Calu3 (cell line): ENCODE results near the gene SORBS2. TPM values are rescaled to one million over a fixed set of nuclear protein-coding genes. Genes with fewer than 3 reads are reported as not detected.
A peak's percentile ranks its signal among the peaks of the same experiment; 100 is the strongest.
"Not testable (repeated sequence)": the region's sequence is repeated elsewhere in the genome, so short reads cannot be mapped to it uniquely, and the experiment has no call there.

Experiments used
- BruUV-seq: library from RNA; stranded (reverse); fragments of 400-500 nt; replicated peaks from 2 replicates; lab custom pipeline; 2021; lab: Mats Ljungman, UMichigan
- CTCF ChIA-PET: fragments of 300-600 bp; sonication (Branson Sonifier 250); formaldehyde crosslinking; loops from one replicate; lab custom pipeline; 2022; ENCODE audit warnings: antibody characterized with exemption; lab: Charles Lee
- DNase-seq: peaks from one replicate; pipeline ENCODE4 v3.0.0; 2022
- H3K27ac Mint-ChIP-seq: one replicate; pipeline ENCODE4 v1.8.0; 2022; ENCODE audit warnings: mixed read lengths; ENCODE audit not compliant: unreplicated experiment
- H3K27me3 Mint-ChIP-seq: one replicate; pipeline ENCODE4 v1.8.0; 2022; ENCODE audit warnings: mixed read lengths; ENCODE audit not compliant: unreplicated experiment
- H3K36me3 Mint-ChIP-seq: one replicate; pipeline ENCODE4 v1.8.0; 2022; ENCODE audit warnings: mild to moderate bottlenecking, moderate library complexity, mixed read lengths; ENCODE audit not compliant: insufficient read depth, unreplicated experiment
- H3K4me1 Mint-ChIP-seq: one replicate; pipeline ENCODE4 v1.8.0; 2022; ENCODE audit warnings: mild to moderate bottlenecking, low read depth, mixed read lengths; ENCODE audit not compliant: unreplicated experiment
- H3K4me3 Mint-ChIP-seq: one replicate; pipeline ENCODE4 v1.8.0; 2022; ENCODE audit warnings: mild to moderate bottlenecking, low read depth, moderate library complexity, mixed read lengths; ENCODE audit not compliant: unreplicated experiment
- H3K9me3 Mint-ChIP-seq: one replicate; pipeline ENCODE4 v1.8.0; 2022; ENCODE audit warnings: low read depth, mixed read lengths; ENCODE audit not compliant: unreplicated experiment
- intact Hi-C: fragments of 100-400 bp; cut with micrococcal nuclease; formaldehyde crosslinking; loops from one replicate; pipeline ENCODE4 v1.10.0; 2022; ENCODE audit not compliant: unreplicated experiment
- total RNA-seq: library from RNA; stranded (reverse); gene quantifications from 2 replicates; pipeline ENCODE4 v1.2.3, GENCODE V29; 2022
- TF ChIP-seq, protein P1 (sequence below): fragments of 200-600 bp; IDR thresholded peaks from one replicate; pipeline ENCODE4 v1.8.0; 2022; ENCODE audit warnings: antibody characterized with exemption; ENCODE audit not compliant: unreplicated experiment

Gene SORBS2
- total RNA-seq, 1 experiment from 2014 or later: 52.8 TPM

GRCh38 chr4:185717377-185717741 lies 94.6 kb downstream of the SORBS2 start:
- Mint-ChIP-seq H3K27me3 (no peaks in the 10 kb centered on the region), H3K36me3 (no peaks in the 10 kb centered on the region), H3K27ac (peak overlapping the region; percentile 73), H3K4me1 (peaks cover 70% of the 10 kb centered on the region), H3K4me3 (peak overlapping the region; percentile 55), H3K9me3 (no peaks in the 10 kb centered on the region)
- TF ChIP-seq, protein P1, sequence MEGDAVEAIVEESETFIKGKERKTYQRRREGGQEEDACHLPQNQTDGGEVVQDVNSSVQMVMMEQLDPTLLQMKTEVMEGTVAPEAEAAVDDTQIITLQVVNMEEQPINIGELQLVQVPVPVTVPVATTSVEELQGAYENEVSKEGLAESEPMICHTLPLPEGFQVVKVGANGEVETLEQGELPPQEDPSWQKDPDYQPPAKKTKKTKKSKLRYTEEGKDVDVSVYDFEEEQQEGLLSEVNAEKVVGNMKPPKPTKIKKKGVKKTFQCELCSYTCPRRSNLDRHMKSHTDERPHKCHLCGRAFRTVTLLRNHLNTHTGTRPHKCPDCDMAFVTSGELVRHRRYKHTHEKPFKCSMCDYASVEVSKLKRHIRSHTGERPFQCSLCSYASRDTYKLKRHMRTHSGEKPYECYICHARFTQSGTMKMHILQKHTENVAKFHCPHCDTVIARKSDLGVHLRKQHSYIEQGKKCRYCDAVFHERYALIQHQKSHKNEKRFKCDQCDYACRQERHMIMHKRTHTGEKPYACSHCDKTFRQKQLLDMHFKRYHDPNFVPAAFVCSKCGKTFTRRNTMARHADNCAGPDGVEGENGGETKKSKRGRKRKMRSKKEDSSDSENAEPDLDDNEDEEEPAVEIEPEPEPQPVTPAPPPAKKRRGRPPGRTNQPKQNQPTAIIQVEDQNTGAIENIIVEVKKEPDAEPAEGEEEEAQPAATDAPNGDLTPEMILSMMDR: no peak
- no TSS peak for BruUV-seq
- no peak for DNase-seq
- CTCF ChIA-PET: no interaction called here
- intact Hi-C loops: loop anchor here (5.0 kb wide), 2 partner anchors 65 to 95 kb away; partner anchors contain the start of gene SORBS2

DNA sequence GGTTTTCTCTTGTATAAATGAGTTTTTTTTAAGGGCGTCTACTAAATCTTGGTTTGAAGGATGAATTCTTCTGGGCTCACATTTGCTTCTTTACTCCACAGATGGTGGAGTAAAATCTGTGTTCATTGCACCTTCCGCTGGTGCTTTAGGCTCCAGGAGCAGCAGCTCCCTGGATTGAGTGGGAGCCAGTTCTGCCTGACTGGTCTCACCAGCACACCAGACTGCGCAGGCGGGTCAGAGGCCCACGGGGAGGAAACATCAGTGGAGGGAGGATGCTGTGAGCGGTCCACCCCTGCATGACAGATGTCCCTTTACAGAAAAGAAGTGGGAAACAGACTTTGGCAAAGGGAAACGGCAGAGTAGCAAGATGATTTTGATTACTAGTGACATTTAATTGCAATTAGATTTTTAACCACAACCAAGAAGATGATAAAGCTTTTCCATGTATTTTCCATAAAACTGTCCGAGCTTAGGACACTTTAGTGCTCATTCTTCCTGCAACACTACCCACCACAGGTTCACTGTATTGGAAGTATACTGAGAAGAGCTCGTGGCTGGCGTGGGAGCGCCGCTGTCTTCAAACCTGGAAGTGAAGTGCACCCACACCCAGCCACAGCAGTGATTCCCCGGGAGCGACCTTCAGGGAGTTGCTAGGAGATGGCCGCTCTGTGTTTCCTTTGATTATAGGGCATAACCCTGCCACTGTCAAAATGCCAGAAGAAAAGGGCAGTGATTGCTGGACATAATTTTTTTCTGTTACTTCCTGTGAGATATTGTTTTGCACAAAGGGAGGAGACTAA lies 95.2 kb downstream of the SORBS2 start:
- Mint-ChIP-seq H3K36me3 (no peaks in the 10 kb centered on the region), H3K4me1 (peaks cover 74% of the 10 kb centered on the region), H3K27me3 (no peaks in the 10 kb centered on the region), H3K4me3 (peak overlapping the region; percentile 55), H3K27ac (peak overlapping the region; percentile 73), H3K9me3 (no peaks in the 10 kb centered on the region)
- no TSS peak for BruUV-seq
- peak; percentile 17 for DNase-seq
- intact Hi-C loops: loop anchor here (5.0 kb wide), 2 partner anchors 64 to 96 kb away; partner anchors contain the start of gene SORBS2
- CTCF ChIA-PET: no interaction called here
- TF ChIP-seq, protein P1: no peak

DNA sequence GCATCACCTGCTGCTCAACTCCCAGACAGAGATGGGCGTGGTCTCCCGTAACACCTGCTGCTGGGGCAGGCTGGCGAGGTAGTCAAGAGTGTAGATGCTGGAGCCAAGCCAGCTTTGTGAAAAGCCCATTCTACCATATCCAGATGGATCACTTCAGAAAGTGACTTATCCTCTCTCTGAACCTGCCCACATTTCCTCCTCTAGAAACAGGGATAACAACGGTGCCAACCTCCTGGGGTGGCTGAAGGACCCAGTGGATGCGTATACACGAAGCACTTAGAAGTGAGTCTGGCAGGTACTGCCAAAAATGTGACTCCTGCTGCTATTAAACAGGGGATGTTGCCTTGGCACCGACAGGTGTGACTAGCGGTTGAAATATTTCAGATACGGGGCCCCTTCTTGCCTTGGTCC lies 95.8 kb downstream of the SORBS2 start:
- Mint-ChIP-seq H3K36me3 (no peaks in the 10 kb centered on the region), H3K27ac (peak overlapping the region; percentile 73), H3K9me3 (no peaks in the 10 kb centered on the region), H3K4me1 (peaks cover 79% of the 10 kb centered on the region), H3K27me3 (no peaks in the 10 kb centered on the region), H3K4me3 (peak overlapping the region; percentile 55)
- no TSS peak for BruUV-seq
- intact Hi-C loops: loop anchor here (5.0 kb wide), 2 partner anchors 64 to 96 kb away; partner anchors contain the start of gene SORBS2
- TF ChIP-seq, protein P1: no peak
- peak; percentile 70 for DNase-seq
- CTCF ChIA-PET: no interaction called here

DNA sequence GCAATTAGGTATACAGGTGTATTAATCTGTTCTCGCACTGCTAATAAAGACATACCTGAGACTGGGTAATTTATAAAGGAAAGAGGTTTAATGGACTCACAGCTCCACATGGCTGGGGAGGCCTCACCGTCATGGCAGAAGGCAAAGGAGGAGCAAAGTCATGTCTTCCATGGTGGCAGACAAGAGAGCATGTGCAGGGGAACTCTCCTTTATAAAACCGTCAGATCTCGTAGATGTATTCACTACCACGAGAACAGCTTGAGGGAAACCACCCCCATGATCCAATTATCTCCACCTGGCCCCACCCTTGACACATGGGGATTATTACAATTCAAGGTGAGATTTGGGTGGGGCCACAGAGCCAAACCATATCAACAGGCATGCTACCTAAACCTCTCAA lies 97.5 kb downstream of the SORBS2 start:
- H3K36me3 Mint-ChIP-seq, BruUV-seq, H3K27me3 Mint-ChIP-seq, intact Hi-C loops, H3K4me3 Mint-ChIP-seq, H3K9me3 Mint-ChIP-seq, DNase-seq: not testable (repeated sequence)
- peak overlapping the region; percentile 86 for H3K27ac Mint-ChIP-seq
- peaks cover 77% of the 10 kb centered on the region for H3K4me1 Mint-ChIP-seq
- CTCF ChIA-PET: interaction anchor here (0.6 kb wide), 1 partner anchor 44 kb away, joined by 3 read pairs; no protein-coding TSS in a partner anchor
